OCI-LY7 (cell line): ENCODE results near the gene CELSR3. TPM values are rescaled to one million over a fixed set of nuclear protein-coding genes. Genes with fewer than 3 reads are reported as not detected.

Experiments
- BruUV-seq: library from RNA; stranded (reverse); fragments of 400-500 nt; replicated peaks from 2 replicates; lab custom pipeline; 2021; lab: Mats Ljungman, UMichigan
- CTCF ChIA-PET: fragments of 300-600 bp; sonication (Branson Sonifier 250); formaldehyde crosslinking; loops from one replicate; lab custom pipeline; 2022; ENCODE audit warnings: antibody characterized with exemption; ENCODE audit not compliant: unreplicated experiment; lab: Charles Lee
- POLR2A ChIA-PET: fragments of 300-600 bp; sonication (Branson Sonifier 250); formaldehyde crosslinking; loops from one replicate; lab custom pipeline; 2022; ENCODE audit warnings: antibody characterized with exemption; lab: Charles Lee
- DNase-seq: peaks from one replicate; pipeline ENCODE4 v3.0.0-alpha.2; 2015; ENCODE audit warnings: low spot score
- H2AFZ ChIP-seq: fragments of 200-600 bp; sonication (generic), shearing (Covaris generic); 2 replicates; pipeline ENCODE4 v1.6.1; 2014; ENCODE audit warnings: mild to moderate bottlenecking, antibody characterized with exemption, low read length, moderate library complexity
- H3K27ac ChIP-seq: fragments of 200-600 bp; sonication (generic); 2 replicates; pipeline ENCODE4 v1.5.1; 2014; ENCODE audit warnings: mixed run types, low read depth, mild to moderate bottlenecking, moderate library complexity, low read length, inconsistent platforms; ENCODE audit not compliant: poor library complexity, severe bottlenecking
- H3K36me3 ChIP-seq: fragments of 200-600 bp; sonication (generic); 2 replicates; pipeline ENCODE4 v1.6.1; 2014; ENCODE audit warnings: mild to moderate bottlenecking, antibody characterized with exemption, low read length, moderate library complexity, mixed read lengths; ENCODE audit not compliant: insufficient read depth
- H3K4me1 ChIP-seq: fragments of 200-600 bp; sonication (generic); 2 replicates; pipeline ENCODE4 v1.5.1; 2014; ENCODE audit warnings: mild to moderate bottlenecking, low read length; ENCODE audit not compliant: insufficient read depth, poor library complexity, severe bottlenecking
- H3K4me2 ChIP-seq: fragments of 200-600 bp; sonication (generic); 2 replicates; pipeline ENCODE4 v1.6.1; 2014; ENCODE audit warnings: mild to moderate bottlenecking, low read length
- H3K4me3 ChIP-seq: fragments of 200-600 bp; sonication (generic); 2 replicates; pipeline ENCODE4 v1.5.1; 2014; ENCODE audit warnings: mild to moderate bottlenecking, low read depth, low read length; ENCODE audit not compliant: poor library complexity, severe bottlenecking
- H3K79me2 ChIP-seq: fragments of 200-600 bp; sonication (generic); 2 replicates; pipeline ENCODE4 v1.6.1; 2016; ENCODE audit warnings: low read depth, mild to moderate bottlenecking, low read length, moderate library complexity, mixed read lengths; ENCODE audit not compliant: insufficient read depth
- H3K9me2 ChIP-seq: fragments of 200-600 bp; sonication (generic); 2 replicates; pipeline ENCODE4 v1.6.1; 2016; ENCODE audit warnings: mild to moderate bottlenecking, low read length, mixed read lengths; ENCODE audit not compliant: insufficient read depth
- H3K9me3 ChIP-seq: fragments of 200-600 bp; sonication (generic); 2 replicates; pipeline ENCODE4 v1.6.1; 2014; ENCODE audit warnings: mild to moderate bottlenecking, mixed run types, low read length, mixed read lengths
- H4K20me1 ChIP-seq: fragments of 200-600 bp; sonication (generic); 2 replicates; pipeline ENCODE4 v1.6.1; 2014; ENCODE audit warnings: mild to moderate bottlenecking, antibody characterized with exemption, low read length, moderate library complexity, mixed read lengths; ENCODE audit not compliant: insufficient read depth
- CTCF ChIP-seq: fragments of 200-600 bp; sonication (generic); conservative IDR thresholded peaks from 2 replicates; pipeline ENCODE4 v1.5.1; 2014; ENCODE audit warnings: mild to moderate bottlenecking, antibody characterized with exemption, low read length, moderate library complexity, mixed read lengths
- EZH2phosphoT487 ChIP-seq: fragments of 200-600 bp; sonication (generic); IDR thresholded peaks from 2 replicates; pipeline ENCODE4 v1.6.1; 2018; ENCODE audit warnings: low read depth, borderline replicate concordance, mild to moderate bottlenecking, mixed run types, antibody characterized with exemption, low read length, moderate library complexity, mixed read lengths
- intact Hi-C: fragments of 100-400 bp; cut with micrococcal nuclease; formaldehyde crosslinking; loops from one replicate; pipeline ENCODE4 v1.10.0; 2022; ENCODE audit not compliant: unreplicated experiment
- total RNA-seq, 2 experiments: library from RNA; depleted of rRNA in 1 of 2; stranded (reverse); fragments of >200 nt in 1 of 2; shearing (Covaris generic) in 1 of 2; gene quantifications; 2 replicates each; pipeline ENCODE4 v1.2.3, GENCODE V29; 2014 to 2022

The CELSR3 gene
- total RNA-seq, 2 experiments from 2014 or later: 3.0 to 9.1 TPM

- Histone ChIP-seq H3K27ac (no peak overlapping the region), H3K4me2 (no peak overlapping the region), H3K4me1 (peaks cover 15% of the 10 kb centered on the region), H3K9me3 (peaks cover 4% of the 10 kb centered on the region), H4K20me1 (no peaks in the 10 kb centered on the region), H3K9me2 (no peaks in the 10 kb centered on the region), H3K36me3 (peaks cover 9% of the 10 kb centered on the region), H2AFZ (no peak overlapping the region), H3K4me3 (no peak overlapping the region), H3K79me2 (peaks cover 19% of the 10 kb centered on the region)
- CTCF ChIA-PET: no interaction called here
- no TSS peak for BruUV-seq
- intact Hi-C loops: no loop called here
- POLR2A ChIA-PET: interaction anchor here (0.7 to 1.0 kb wide), 2 partner anchors 12 to 173 kb away, joined by 3 to 5 read pairs; partner anchors contain the start of gene CCDC51
- DNase-seq: no peak
- TF ChIP-seq EZH2phosphoT487: no peak
- no peak for TF ChIP-seq CTCF
These were observed 50.4 kb downstream of the CELSR3 start for GRCh38 chr3:48612309-48612708.

GRCh38 chr3:48609088-48610005 is 53.3 kb downstream of the CELSR3 start, which contains the start of gene UQCRC1:
UQCRC1 (minus strand) TSS chr3:48609646; CDS start chr3:48609620, 26 bp downstream.
- no TSS peak for BruUV-seq

More at GRCh38 chr3:48609088-48610005, 53.3 kb downstream of the CELSR3 start, which contains the start of gene UQCRC1:
- ChIA-PET CTCF (interaction anchor here (0.5 to 0.7 kb wide), 2 partner anchors 209 to 1671 kb away, joined by 3 to 8 read pairs; no protein-coding TSS in a partner anchor), POLR2A (interaction anchor here (1.2 kb wide), 1 partner anchor 174 kb away, joined by 3 read pairs; no protein-coding TSS in a partner anchor)
- Histone ChIP-seq H3K4me2 (peak within 1 kb of the TSS; percentile 93), H3K36me3 (peaks cover 36% of the 10 kb centered on the region), H3K9me2 (no peaks in the 10 kb centered on the region), H3K79me2 (peaks cover 20% of the 10 kb centered on the region), H3K4me3 (peak within 1 kb of the TSS; percentile 94), H3K9me3 (no peaks in the 10 kb centered on the region), H2AFZ (peak within 1 kb of the TSS; percentile 95), H3K4me1 (peaks cover 15% of the 10 kb centered on the region), H4K20me1 (no peaks in the 10 kb centered on the region), H3K27ac (peak within 1 kb of the TSS; percentile 53)
- peak; percentile 95 for DNase-seq
- TF ChIP-seq CTCF: peak; percentile 71
- no peak for TF ChIP-seq EZH2phosphoT487
- intact Hi-C loops: loop anchor here (1.0 to 2.0 kb wide), 2 partner anchors 26 to 53 kb away; partner anchors contain the start of genes CELSR3 and SLC26A6
